Activated CD8-positive, alpha-beta memory T cell treated with anti-CD3 and anti-CD28 coated beads for 48 hours (primary cell): ENCODE results near the gene UTRN.

Experiments
- DNase-seq, 3 experiments: peaks; one replicate each; pipeline ENCODE4 v3.0.0-alpha.2; 2020; ENCODE audit warnings: low read depth in 2 of 3, low spot score in 2 of 3

The UTRN gene

DNA sequence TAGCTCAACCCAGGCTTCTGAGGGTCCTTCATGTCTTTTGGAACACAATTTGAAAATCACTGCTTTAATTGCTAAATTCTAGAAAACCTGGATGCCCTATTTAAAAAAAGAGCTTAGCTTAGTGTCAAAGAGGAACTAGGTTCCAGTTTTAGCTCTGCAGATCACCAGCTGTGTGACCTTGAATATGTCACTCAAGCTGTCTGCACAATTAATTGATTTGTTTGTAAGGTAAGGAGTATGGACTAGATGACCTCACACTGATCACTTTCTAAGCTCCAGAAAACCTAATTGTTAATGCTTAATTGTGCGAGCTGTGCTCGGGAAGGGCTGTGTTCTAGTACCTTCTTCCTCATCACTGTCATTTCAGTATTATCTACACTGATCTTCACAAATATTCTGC lies 26.2 kb downstream of the UTRN start:
- DNase-seq: no peak

DNA sequence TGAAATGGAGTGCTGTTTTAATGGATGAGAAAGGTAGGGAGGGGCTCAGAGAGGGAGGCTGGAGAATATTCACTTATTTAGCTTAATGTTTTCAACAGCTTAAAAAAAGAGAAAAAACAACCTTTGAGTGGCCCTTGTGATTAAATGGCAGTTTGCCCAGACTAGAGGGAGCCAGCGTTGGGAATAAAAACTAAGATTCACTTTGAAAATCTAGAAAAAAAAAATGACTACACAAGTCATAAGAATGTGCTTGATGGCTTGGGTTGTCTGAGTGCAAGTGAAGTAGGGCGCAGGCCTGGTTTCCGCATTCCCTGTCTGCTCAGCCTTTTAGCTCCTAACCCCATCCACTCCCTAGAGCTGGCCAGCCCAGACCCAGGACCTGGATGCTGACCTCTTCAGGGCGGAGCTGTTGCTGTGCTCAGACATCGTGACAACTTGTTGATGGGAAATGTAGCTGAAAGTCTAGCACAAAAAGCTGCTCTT lies 28.9 kb downstream of the UTRN start:
- no peak for DNase-seq

DNA sequence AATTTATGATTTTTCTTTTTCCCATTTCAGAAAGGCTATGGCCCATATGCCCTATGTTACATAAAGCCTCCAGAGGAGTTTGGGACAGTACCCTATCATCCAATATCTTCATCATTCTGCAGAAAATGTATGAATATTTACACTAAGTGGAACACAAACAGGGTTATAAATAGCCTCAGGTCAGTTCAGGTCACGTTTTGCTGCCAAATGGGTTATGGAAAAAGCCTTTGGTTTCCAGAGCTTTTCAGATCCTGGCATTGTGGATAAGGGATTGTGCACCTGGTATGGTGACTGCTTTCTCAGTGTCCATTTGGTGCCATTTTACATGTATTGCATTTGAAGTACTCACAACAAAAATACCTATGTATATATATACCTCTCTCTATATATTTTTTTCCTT lies 29.4 kb downstream of the UTRN start:
- DNase-seq: no peak

DNA sequence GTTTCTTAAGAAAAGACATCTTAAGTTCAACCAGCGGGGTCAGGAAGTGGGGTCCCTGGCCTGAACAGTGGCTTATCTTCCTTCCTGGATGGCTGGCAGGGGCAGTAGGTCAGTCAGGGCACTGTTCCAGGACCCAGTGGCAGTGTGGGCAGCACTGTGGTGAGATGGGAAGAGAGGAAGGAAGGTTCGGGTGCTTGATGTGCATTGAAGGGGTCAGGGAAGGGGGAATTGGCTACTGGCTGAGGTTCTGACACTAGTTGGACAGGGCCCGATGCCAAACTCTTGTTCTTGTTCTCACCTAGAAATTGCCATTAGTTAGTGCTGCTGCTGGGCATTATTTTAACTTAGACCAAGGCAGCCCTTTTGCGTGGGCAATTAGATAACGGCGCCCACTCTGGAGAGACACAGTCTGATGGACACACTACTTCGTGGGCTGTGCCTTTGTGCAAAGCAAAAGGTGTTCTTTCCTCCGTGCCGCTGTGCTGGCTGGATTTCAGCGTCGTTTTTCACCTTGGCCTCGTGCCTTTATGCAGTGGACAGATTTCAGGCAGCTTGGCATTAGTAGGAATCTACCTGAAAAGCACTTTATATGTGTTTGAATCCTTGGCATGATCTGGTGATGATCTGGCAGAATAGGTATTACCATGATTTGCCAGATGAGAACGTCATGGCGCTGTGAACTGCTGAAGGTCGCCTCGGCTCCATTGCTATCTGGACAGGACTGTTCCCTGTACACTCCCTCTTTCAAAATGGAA lies 30.3 kb downstream of the UTRN start:
- no peak for DNase-seq

DNA sequence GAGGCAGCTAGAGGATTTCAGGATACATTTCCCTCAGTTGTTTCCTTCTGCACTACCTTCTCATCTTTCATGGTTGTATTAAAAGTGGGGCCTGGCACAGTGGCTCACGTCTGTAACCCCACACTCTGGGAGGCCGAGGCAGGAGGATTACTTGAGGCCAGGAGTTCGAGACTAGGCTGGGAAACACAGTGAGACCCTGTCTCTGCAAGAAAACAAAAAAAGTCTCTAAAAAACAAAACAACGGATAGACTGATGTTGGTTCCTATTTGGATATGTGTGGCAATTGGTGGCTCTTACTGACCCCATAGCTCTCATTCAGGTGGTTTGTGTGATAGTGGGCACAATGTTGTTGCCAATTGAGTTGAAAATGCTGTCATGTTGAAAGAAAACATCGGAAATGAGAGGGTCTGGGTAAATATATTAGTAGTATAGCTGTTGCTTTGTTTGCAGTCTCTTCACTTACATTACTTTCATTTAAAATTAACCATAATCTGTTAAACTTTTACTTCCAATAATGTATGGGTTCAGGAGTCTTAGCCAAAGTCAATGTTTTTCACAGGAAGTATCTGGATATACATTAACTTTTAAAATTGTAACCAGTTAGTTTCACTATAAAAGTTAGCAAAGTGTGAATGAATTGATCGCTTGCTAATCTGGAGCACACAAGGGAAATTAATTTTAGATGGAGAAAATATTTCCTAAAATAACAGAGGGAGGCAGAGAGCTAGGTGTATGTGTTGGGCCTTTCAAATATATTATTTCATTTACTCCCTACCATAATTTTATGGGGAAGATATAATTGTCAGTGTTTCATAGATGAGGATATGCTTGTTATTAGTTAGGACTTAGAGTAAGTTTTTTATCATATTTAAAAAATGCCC lies 31.1 kb downstream of the UTRN start:
- no peak for DNase-seq

DNA sequence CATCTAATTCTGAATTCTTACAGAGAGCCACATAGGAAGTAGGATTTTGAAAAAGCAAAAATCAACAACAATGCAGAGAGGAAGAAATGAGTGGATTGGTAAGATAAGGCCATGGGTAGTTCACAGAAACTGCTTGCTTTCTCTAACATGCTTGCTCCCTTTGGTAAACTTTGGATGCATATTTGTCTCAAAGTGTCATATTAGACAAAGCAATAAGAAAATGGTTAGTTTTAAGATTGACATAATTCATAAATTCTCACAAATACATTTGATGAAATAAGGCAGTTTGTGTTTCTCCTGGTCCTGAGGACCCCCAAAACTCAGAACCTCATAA lies 31.7 kb downstream of the UTRN start:
- DNase-seq: no peak

DNA sequence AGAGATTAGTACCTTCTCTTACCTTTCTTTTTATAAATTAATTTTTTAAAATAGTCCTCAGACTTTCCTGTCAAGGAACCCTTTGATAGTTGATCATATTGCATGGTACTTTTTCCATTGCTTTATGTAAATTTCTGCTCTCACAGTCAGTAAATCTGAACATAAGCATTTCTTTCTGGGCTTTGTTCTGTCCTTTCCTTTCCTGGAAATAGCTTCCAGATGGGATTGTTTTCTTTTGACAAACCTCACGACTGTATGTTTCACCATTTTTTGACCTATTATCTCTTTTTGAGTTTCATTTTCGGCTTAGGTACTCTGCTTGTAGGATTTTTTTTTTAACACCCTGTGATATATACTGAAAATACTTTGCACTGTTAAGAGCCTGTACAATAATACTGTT lies 32.6 kb downstream of the UTRN start:
- no peak for DNase-seq

DNA sequence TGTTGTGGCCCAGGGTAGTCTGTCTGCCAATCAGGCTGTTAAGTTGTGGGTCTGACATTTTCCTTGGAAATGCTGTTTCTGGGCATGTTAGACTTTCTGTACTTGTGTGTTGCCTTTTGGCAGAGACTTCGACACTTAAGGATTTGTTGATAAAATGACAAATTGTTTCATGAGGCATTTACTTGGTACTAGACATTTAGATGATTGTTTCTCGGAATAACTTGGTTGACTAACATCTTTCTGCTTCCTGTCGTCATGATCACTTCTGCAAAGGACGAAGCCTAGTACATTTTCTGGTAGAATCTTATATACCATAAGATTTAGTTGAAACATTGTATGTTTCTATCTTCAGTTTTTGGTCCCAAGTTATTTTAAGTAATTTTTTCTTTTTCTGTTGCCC lies 34.1 kb downstream of the UTRN start:
- no peak for DNase-seq

DNA sequence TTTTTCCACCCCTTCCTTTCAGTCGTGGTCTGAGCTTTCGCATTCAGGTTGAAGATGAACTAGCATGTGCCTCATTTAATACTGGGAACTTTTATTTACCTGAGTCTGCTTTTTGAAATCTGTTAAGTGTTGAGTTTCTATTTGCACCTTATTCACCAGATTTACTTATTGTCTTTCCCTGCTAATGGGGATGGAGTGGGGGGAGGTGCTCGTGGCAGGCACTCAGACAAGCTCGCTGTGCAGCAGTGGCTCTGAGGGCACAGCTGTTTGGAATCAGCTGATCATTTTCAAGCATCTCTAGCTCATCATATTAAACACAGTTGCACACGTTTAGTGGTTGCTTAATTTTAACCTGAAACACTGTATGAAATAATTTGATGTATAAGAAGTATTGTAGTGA lies 35.6 kb downstream of the UTRN start:
- DNase-seq: no peak

DNA sequence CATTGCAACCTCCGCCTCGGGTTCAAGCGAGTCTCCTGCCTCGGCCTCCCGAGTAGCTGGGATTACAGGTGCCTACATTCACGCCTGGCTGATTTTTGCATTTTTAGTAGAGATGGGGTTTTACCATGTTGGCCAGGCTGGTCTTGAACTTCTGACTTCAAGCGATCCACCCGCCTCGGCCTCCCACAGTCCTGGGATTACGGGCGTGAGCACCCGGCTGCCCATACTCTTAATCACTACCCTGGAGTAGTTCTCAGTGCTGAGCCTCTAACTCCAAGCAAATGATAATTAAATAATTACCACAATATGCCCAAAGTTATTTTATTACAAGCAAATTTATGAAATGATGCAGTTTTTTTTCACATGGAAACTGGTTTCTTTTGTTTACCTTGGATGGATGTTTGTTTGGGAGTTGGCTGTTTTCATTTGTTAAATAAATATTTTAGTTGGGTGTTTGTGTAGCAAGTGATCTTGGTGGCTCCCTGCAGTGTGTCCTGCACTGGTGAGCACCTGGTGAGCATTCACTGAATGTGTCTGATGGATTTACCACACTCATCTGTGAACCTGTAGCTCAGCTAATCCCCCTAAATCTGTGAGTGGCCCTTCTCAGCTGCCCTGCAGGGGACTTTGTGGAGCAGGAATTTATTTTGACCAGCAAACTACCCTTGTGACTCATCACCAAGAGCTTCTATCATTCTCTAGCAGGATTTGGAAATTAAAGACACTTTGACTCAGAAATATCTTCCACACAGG lies 36.9 kb downstream of the UTRN start:
- DNase-seq: no peak

DNA sequence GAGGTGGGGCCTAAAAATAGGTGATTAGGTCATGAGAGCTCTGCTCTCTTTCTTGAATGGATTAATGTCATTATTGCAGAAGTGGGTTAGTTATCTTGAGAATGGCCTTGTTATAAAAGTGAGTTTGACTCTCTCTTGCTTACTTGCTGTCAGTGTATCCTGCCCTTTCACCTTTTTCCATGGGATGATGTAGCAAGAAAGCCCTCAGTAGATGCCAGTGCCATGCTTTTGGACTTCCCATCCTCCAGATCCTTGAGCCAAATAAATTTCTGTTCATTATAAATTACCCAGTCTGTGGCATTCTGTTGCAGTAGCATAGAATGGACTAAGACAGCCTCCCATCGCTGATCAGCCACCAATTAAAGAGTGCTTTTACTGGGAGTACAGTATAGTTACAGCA lies 40.1 kb downstream of the UTRN start:
- DNase-seq: no peak

DNA sequence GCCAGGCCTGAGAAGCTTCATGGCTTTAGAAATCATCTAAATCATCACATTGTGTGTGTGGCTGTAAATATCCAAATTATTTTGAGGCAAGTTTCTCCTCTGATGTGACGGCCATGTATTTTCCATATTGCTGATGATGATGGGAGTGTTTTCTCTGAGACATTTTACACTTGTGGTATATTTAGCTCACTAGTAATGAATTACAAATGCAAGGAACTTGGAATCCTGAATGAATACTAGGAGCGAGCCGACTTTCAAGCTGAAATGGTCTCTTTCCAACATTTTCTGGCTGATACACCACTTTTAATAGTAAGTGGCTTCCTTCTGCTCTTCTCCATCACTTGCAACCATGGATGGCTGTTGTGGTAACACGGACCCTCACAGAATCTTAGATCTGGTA lies 41.3 kb downstream of the UTRN start:
- DNase-seq: no peak

DNA sequence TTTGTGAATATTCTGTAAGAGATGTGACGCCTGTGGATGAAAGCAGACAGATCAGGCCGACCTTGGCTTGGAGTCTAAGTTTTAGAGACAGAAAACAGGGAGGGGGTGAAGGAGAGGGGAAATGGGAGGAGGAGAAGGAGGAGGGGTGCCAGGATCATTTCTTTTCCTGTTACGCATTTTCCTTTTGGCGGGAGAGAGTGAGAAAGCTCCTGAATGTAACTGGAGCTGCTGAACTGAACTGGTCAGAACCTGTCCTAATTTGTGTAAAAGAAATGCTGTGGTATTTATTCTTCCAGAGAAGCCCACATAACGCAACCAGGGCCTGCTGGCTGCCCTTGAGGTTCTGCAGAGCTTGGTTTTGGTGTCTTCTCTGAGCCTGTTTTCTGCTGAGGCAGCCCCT lies 41.9 kb downstream of the UTRN start:
- no peak for DNase-seq

DNA sequence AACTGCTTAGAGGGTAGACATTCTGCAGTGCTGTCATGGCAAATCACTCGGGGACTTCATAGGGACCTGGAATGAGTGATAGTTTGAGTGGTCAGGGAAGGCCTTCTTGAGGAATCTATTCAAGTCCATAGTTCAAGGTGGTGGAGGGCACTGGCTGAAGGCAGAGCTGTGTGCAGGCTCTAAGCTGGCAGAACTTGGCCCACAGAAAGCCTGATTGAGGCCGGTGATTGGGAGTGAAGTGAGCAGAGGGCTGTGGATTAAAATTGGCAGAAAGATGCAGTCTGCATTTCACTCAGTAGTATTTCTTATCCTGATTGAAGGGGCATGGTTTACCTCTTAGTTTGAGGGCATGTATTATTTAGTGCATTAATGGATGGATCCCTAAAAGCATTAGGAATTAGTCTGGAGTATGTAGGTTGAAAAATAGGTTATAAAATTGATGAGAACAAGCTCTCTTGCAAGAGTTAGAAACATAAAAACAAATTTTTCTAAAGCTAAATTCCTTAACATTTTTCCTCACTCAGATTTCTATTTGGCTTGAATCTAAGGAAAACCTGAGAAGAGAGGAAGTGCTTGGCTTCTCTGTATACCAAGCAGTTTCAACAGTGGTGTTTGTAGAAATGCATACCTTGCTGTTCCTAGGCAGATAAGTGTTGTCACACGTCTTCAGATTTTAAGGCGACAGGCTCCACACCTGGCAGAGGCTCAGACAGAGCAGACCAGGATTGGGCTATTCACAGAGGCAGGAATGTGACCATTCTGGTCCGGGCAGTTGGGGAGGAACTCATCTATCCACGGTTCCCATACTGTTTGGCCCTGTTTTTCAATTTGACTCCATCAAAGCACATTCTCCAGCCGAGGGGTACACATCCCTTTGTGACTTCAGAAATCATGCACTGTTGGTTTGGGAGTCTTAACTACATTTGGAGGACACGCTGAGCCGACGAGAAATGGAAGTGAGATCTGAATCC lies 45.2 kb downstream of the UTRN start:
- DNase-seq: no peak

DNA sequence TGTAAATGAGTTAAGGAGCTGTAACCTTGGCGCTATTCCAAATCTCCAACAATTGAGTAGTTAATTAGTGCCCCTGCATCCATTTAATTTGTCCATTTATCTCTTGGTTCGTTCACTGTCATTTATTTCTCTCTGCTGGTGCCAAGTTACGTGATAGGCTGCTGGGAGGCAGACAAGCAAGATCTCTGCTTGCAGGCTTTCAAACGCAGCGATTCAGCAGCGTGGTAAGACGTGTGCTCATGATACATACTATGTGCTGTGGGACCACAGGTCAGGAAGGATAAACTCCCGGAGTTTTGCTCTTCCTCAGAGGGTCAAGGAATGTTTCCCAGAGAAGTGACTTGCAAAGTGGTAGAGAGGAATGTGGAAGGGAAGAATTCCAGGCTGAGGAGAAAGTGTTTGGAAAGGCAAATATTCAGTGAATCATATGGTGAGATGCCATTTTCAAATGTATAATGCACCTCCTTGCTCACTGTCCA lies 46.4 kb downstream of the UTRN start:
- no peak for DNase-seq

DNA sequence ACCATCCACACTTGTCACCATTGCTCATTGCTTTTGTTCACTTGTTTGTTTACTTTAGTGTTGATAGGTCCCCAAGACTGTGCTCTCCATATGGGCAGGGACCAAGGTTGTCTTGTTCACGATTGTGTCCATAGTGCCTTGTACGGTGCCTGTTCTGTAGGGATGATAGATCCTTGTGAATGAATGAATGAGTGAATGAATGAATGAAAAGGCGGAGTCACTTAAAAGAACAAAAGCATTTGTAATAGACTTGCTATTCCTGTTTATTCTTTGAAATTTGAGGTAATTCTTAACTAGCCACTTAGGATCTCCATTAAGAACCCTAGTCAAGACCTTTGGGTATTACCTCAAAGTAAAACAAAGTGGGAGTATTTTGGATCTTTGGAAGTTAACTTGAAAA lies 47.0 kb downstream of the UTRN start:
- DNase-seq: no peak

DNA sequence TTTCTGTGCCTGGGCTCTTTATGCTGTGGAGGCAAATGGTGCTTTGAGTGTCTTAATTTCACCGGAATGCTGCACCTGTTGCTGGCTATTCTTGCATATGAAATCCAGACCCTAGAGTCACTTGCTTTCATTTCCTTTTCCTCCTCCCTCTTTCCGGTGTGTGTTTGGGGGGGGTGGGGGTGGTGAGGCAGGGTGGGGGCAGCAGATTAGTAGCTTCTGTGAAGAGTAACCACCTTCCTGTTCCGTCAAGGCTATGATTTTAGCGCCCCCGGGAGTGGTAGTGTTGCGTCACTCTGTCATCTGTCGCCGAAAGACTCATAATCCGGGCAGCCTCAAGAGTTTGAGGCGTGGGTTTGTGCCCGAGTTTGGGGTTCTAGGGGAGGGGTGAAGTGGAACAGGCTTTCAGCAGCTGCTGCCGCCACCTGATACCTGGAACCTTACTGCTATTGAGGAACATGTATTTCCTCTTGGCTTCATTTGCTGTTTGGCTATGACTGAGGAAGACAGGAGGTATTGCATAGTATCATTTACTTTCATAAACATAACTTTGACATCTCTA lies 49.1 kb downstream of the UTRN start:
- DNase-seq: peak in 1 of 3 experiments; percentile 40
